HUES64 (cell line): ENCODE data around the gene GPBP1.
A peak's percentile ranks its signal among the peaks of the same experiment; 100 is the strongest.
"Not testable (repeated sequence)": the region's sequence is repeated elsewhere in the genome, so short reads cannot be mapped to it uniquely, and the experiment has no call there.

Source experiments
- H3K27ac ChIP-seq: 2 replicates; pipeline ENCODE4 v1.7.0; 2013; ENCODE audit warnings: low read depth, low read length, inconsistent platforms
- H3K27me3 ChIP-seq: 2 replicates; pipeline ENCODE4 v1.6.1; 2013; ENCODE audit warnings: mild to moderate bottlenecking, low read length; ENCODE audit not compliant: insufficient read depth
- H3K36me3 ChIP-seq: 2 replicates; pipeline ENCODE4 v1.6.1; 2013; ENCODE audit warnings: mild to moderate bottlenecking, low read length; ENCODE audit not compliant: insufficient read depth
- H3K4me1 ChIP-seq: 2 replicates; pipeline ENCODE4 v1.6.1; 2013; ENCODE audit warnings: mild to moderate bottlenecking, low read length, moderate library complexity; ENCODE audit not compliant: insufficient read depth
- H3K4me3 ChIP-seq: 2 replicates; pipeline ENCODE4 v1.5.1; 2013; ENCODE audit warnings: mild to moderate bottlenecking, low read length, moderate library complexity
- H3K9ac ChIP-seq: 2 replicates; pipeline ENCODE4 v1.6.1; 2013; ENCODE audit warnings: mild to moderate bottlenecking, low read depth, low read length
- H3K9me3 ChIP-seq: 2 replicates; pipeline ENCODE4 v1.6.1; 2013; ENCODE audit warnings: low read depth, low read length; ENCODE audit not compliant: insufficient read depth
- WGBS: fragments of 150-250, 120-280 bp; methylation state at CpG from one replicate; pipeline ENCODE4 v1.1.7; 2013; ENCODE audit warnings: missing lambda C conversion rate; 5-methylcytosine and 5-hydroxymethylcytosine counted together

The GPBP1 gene

DNA sequence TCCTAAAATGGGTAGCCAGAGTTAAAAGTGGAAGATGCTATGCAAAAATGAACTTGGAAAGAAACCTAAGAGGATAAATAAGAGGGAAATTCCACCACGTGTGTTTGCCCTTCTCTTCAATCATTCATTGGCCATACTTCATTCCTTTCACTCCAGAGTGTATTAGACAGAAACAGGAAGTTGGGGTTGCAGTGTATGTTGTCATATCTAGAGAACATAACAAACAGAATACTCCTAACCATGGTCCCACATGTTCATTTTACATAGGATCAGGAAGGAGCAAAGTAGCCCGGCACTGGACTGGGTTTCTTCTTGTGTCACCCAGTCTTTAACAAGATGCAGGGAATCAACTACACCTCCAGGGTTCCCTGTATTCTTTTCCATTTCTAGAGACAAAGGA is 7.6 kb upstream of the GPBP1 start:
- Histone ChIP-seq H3K27ac (no peak overlapping the region), H3K9me3 (no peaks in the 10 kb centered on the region), H3K36me3 (no peaks in the 10 kb centered on the region), H3K4me3 (no peak overlapping the region), H3K27me3 (no peaks in the 10 kb centered on the region), H3K9ac (no peak overlapping the region), H3K4me1 (no peaks in the 10 kb centered on the region)
- WGBS: 93% methylated on average over 1 of the region's 2 CpGs

DNA sequence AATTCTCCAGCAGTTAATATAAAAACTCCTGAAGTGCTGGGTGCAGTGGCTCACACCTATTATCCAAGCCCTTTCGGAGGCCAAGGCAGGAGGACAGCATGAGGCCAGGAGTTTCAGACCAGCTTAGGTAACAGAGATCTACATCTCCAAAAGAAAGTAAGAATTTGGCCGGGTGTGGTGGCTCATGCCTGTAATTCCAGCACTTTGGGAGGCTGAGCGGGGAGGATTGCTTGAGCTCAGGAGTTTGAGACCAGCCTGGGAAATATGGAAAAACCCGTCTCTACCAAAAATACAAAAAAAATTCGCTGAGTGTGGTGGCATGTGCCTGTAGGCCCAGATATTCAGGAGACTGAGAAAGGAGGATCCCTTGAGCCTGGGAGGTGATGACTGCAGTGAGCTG is 6.7 kb upstream of the GPBP1 start:
- Histone ChIP-seq H3K4me1 (peaks cover 4% of the 10 kb centered on the region; the same call in 1 of the 2 replicates), H3K27ac (no peak overlapping the region), H3K4me3 (no peak overlapping the region), H3K27me3 (no peaks in the 10 kb centered on the region), H3K9me3 (no peaks in the 10 kb centered on the region), H3K9ac (no peak overlapping the region), H3K36me3 (no peaks in the 10 kb centered on the region)
- WGBS: 87% methylated on average over 4 of the region's 5 CpGs

DNA sequence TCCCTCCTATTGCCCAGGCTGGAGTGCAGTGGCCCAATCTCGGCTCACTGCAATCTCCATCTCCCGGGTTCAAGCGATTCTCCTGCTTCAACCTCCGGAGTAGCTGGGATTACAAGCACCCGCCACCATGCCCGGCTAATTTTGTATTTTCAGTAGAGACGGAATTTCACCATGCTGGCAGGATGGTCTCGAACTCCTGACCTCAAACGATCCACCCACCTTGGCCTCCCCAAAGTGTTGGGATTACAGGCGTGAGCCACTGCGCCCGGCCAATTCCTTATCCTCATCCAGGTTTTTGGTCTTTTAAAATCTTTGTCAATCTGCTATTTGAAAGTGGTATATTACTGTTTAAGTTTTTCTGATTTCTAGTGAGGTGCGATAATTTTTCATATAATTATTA is 3.7 kb upstream of the GPBP1 start:
- not testable (repeated sequence) for H3K27ac ChIP-seq, H3K9ac ChIP-seq, H3K27me3 ChIP-seq, H3K9me3 ChIP-seq, H3K36me3 ChIP-seq, H3K4me1 ChIP-seq, H3K4me3 ChIP-seq
- WGBS: 94% methylated on average over 12 of the region's 13 CpGs

DNA sequence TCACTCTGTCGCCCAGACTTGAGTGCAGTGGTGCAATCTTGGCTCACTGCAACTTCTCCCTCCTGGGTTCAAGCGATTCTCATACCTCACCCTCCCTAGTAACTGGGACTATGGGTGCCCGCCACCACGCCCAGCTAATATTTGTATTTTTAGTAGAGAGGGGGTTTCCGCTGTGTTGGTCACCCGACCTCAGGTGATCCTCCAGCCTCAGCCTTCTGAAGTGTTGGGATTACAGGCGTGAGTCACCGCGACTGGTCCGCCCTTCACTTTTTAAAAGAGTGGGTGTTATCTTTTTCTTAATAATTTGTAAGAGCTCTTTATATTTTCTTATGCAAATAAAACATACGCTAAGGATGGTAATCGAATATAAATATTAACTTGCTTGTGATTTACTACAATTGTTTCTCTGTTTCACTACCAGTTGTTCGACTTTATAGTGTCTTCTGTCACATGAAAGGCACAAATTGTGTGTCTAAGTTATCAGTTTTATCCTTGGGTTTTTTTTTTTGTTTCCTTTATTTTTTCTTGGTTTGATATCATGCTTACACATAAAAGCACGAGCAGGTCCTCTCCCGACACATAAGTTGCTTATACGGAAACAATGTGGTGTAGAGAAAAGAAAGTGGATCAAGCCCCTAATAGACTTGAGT is 1.9 kb upstream of the GPBP1 start:
- 79% methylated on average over 16 of the region's 16 CpGs for WGBS

DNA sequence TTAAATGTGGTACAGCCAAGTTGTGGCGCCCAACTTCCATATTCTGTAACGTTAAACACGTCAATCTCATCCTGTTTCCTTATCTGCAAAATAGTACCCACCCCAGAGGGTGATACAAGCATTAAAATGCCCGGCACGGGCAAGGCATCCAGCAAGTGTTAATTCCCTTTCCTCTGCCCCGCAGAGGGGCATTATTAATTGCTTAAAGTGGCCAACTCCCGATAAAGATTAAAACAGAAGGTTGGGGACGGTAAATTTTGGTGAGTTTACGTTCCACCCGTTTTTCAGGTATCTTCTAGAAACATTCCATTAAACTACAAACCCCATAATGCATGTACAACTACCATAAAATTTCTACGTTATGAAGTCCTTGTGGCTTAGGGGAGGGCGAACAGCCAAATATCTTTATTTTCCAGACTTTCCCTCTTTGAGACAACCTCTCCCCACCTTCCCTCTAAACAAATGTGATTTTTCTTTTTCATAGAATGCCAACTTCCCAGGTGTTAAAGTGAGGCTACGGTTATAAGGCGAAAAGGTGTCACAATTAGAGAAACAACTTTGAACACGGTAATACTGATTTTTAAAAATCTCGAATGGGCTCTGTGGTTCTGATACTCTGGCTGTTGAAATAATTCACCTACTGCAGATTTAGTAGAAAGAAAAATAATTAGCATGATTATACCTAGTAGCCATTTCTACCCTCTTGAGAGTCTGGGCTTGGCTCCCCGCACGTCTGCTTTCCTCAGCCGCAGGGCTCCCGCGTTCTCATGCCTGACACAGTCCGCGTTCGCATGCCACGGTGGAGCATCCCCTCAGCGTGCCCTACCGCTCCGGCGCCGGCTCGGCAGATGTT is 1.2 kb upstream of the GPBP1 start:
- Histone ChIP-seq H3K4me1 (peaks cover 19% of the 10 kb centered on the region; the same call in 1 of the 2 replicates), H3K4me3 (peak overlapping the region; percentile 97), H3K27ac (peak overlapping the region; percentile 100), H3K27me3 (no peaks in the 10 kb centered on the region), H3K36me3 (peaks cover 19% of the 10 kb centered on the region), H3K9me3 (no peaks in the 10 kb centered on the region), H3K9ac (peak overlapping the region; percentile 88)
- 3% methylated on average over 27 of the region's 31 CpGs for WGBS

More for the DNA sequence above, 1.9 kb upstream of the GPBP1 start:
- H3K4me1 ChIP-seq: peaks cover 15% of the 10 kb centered on the region; the same call in 1 of the 2 replicates
- no peak overlapping the region for H3K27ac ChIP-seq
- no peaks in the 10 kb centered on the region for H3K27me3 ChIP-seq
- H3K9ac ChIP-seq: peak overlapping the region; percentile 88
- H3K9me3 ChIP-seq: no peaks in the 10 kb centered on the region
- H3K4me3 ChIP-seq: peak overlapping the region; percentile 97
- H3K36me3 ChIP-seq: peaks cover 12% of the 10 kb centered on the region; the same call in 1 of the 2 replicates

DNA sequence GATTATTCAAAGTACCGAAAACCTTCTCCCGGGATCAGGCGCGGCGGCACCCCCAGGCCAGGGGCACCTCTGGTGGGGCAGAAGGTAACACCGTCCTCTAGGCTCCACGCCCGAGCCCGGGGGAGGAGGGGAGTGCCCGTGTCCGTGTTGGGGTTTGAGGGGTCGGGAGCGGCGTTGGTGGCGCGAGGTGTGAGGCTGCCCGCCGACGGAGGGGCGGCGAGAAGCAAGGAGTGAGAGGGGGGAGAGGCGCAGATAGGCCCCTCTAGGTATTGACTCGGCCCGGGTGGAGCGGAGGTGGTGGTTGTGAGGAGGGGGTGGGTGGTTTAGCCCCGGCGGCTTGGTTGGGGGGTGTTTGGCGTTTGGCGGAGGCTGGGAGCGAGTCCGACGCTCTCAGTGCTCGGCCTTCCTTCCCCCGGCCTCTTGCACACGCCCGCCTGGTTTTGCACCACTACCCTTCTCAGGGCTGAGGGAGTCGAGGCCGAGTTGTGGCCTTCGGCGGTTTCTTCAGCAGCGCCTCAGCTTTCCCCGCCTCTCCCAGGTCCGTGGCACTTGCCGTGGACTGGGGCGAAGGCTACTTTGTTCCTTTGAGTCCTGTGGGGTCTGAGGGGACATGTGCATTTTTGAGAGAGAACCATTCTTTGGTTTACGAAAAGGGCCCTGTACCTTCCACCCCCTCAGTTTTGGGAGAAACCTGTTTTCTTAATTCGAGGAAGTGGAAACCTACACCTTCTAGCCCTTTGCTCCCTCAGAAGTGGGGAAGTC is 450 bp downstream of the GPBP1 start:
- H3K27ac ChIP-seq: peak overlapping the region; percentile 100

DNA sequence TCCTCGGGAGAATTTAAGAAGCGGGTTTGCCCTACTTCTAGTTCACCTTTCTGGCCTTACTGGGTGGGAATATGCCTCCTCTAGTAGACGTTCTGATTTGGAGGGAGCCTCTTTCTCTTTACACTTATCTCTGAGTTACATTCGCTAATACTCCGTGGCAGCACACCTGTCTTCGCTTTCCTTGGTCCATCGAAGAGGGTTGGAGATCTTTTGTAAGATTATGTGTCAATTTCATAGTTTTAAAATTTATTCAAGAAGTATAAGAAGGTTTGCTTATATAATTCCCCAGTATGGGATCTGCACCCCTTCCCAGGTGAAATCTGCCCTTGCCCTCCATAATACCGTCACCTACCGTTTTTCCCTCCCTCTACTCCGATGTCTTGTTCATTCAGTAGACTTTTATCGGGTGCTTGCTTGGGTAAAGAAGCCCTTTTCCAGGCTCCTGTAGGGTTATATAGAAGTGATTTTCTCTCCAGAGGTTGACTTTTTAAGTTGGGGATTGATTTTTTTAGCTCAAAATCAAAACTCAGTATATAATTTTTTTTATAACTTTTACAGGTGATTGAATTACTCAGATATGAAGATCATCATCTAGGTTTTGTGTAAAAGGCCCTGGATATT is 1.1 kb downstream of the GPBP1 start:
- Histone ChIP-seq H3K4me3 (peak overlapping the region; percentile 97), H3K4me1 (peaks cover 32% of the 10 kb centered on the region)
- 0% methylated on average over 7 of the region's 11 CpGs for WGBS

More for the DNA sequence above, 450 bp downstream of the GPBP1 start:
- peak overlapping the region; percentile 97 for H3K4me3 ChIP-seq
- H3K9me3 ChIP-seq: no peaks in the 10 kb centered on the region
- H3K9ac ChIP-seq: peak overlapping the region; percentile 99
- WGBS: under 1% methylated on average over 46 of the region's 47 CpGs
- H3K27me3 ChIP-seq: no peaks in the 10 kb centered on the region
- peaks cover 31% of the 10 kb centered on the region for H3K36me3 ChIP-seq
- H3K4me1 ChIP-seq: peaks cover 32% of the 10 kb centered on the region

DNA sequence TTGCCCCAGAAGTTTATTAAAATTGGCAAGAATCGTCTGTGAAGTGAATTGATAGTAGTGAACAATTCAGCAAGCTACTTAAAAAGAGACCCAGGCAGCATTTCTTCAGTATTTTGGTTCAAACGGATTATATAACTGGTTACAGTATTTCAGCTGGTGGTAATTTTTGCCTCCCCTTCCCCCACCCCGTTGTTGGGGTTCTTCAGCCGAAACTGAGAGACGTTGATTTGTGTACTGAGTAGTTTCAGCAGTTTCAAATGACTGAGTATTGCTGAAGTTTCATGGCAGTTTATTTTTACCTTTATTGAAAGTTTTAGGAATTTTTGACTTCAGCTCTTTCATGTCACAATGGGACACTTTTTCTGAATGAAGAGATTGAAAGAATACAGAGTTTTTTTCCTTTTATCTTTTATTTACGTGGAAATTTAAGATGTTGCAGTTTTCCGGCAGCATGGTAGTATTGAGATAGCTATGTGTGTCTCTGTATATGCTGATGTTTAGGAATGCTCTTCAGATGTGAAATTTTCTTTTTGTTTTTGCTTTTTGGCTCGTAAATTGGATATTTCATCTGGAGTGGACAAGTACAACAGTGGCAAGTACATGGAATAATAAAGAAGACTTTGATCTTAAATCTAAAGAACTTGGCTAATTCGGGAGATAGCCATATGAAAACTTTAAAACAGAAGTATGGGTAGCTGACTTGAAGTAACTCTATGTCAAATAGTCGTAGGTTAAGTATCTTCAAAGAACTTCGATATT is 1.9 kb downstream of the GPBP1 start:
- Histone ChIP-seq H3K27me3 (no peaks in the 10 kb centered on the region), H3K27ac (no peak overlapping the region), H3K36me3 (peaks cover 32% of the 10 kb centered on the region), H3K9ac (peak overlapping the region; percentile 99), H3K4me1 (peaks cover 32% of the 10 kb centered on the region), H3K9me3 (no peaks in the 10 kb centered on the region), H3K4me3 (peak overlapping the region; percentile 97)
- WGBS: 19% methylated on average over 10 of the region's 11 CpGs

More for the DNA sequence above, 1.1 kb downstream of the GPBP1 start:
- Histone ChIP-seq H3K9ac (peak overlapping the region; percentile 99), H3K27ac (peak overlapping the region; percentile 100), H3K36me3 (peaks cover 32% of the 10 kb centered on the region), H3K27me3 (no peaks in the 10 kb centered on the region), H3K9me3 (no peaks in the 10 kb centered on the region)

DNA sequence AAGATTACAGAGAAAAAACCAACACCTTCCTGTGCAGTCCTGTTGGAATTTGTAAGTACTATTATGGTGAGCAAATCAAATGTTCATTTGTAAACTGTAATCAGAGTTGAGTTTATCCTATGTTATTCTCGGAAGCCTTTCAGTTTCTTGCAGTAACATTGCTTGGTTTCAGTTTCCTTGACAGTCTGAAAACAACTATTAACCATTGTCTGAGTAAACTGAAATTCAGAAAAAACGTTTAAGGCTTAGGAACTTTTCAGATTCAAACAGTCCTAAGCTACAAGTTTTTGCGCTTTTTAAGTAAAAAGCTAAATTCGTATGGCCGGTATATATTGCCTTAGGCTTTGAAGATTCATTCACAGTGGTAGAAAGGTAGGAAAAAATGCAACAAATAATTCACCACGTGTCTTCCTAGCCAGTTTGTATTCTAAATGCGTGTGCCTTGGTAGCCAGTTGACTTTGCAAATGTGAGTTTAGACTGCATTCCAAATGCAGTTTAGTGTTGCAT is 2.5 kb downstream of the GPBP1 start:
- WGBS: 14% methylated on average over 7 of the region's 7 CpGs
- H3K9me3 ChIP-seq: no peaks in the 10 kb centered on the region
- H3K27me3 ChIP-seq: no peaks in the 10 kb centered on the region
- peak overlapping the region; percentile 97 for H3K4me3 ChIP-seq
- H3K36me3 ChIP-seq: peaks cover 32% of the 10 kb centered on the region
- H3K4me1 ChIP-seq: peaks cover 32% of the 10 kb centered on the region
- peak overlapping the region; percentile 99 for H3K9ac ChIP-seq
- no peak overlapping the region for H3K27ac ChIP-seq

DNA sequence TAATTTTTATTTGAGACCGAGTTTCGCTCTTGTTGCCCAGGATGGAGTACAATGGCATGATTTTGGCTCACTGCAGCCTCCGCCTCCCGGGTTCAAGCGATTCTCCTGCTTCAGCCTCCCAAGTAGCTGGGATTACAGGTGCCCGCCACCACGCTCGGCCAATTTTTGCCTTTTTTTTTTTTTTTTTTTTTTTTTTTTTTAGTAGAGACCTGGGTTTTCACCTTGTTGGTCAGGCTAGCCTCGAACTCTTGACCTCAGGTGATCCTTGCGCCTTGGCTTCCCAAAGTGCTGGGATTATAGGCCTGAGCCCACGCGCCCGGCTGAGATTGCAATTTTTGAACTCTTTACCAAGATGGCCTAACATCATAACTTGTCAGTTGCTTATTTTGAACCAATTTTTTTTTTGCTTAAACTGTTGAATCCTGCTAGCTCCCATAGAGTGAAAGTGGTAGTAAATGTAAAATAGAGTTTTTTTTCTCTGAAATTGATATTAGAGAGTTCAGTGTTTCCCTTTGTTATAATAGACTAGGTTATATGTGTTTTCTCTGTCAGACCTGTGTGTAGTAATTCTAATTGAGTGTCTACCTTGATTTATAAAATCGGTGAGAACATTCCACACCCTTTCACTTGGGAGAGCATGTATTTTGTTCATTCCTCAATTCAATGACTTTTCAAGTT is 3.8 kb downstream of the GPBP1 start:
- Histone ChIP-seq H3K9me3 (no peaks in the 10 kb centered on the region), H3K9ac (no peak overlapping the region)
- WGBS: 92% methylated on average over 12 of the region's 14 CpGs

More for the DNA sequence above, 3.8 kb downstream of the GPBP1 start:
- Histone ChIP-seq H3K36me3 (peaks cover 32% of the 10 kb centered on the region), H3K4me3 (peak overlapping the region; percentile 97), H3K4me1 (peaks cover 26% of the 10 kb centered on the region), H3K27me3 (no peaks in the 10 kb centered on the region), H3K27ac (no peak overlapping the region)
